ENCODE data around the gene MTR. TPM values are rescaled to one million over a fixed set of nuclear protein-coding genes. Genes with fewer than 3 reads are reported as not detected.

MTR gene
- total RNA-seq, 6 experiments from 2014 or later, result 9.4 to 15.4 (median 11.8) TPM

DNA sequence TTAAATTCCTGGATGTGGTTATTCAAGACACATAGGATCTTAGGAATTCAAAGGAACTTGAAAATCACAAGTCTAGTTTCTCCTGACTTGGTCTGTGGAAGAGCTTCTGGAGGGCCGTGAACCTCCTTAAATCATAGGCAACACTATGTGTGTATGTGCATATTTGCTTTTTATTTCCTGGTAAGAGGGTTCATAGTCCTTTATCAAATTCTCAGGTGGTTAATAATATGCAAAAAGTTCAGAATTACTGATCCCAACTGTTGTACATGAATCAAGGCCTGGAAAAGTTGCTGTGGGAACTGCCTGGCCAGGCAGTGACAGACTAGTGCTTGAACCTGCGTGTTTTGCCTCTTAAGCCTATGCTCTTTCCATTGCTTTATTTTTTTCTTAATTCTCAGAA, 12.9 kb downstream of the MTR start:
- no peak for DNase-seq
- peak in 3 of 4 donors; percentile 17 to 90 (median 48) for ATAC-seq
- H3K4me1 ChIP-seq, result peaks cover 0 to 20% (median 2%) of the 10 kb centered on the region in 4 donors
- H3K27ac ChIP-seq, result no peak overlapping the region
- peaks cover 0 to 30% (median 1%) of the 10 kb centered on the region in 4 donors for H3K36me3 ChIP-seq
- WGBS (ENCODE audit: insufficient coverage, low coverage, low lambda C conversion rate, missing lambda C conversion rate), result 75% methylated on average over 2 of the region's 2 CpGs
- H3K9me3 ChIP-seq, result no peaks in the 10 kb centered on the region
- H3K27me3 ChIP-seq, result no peaks in the 10 kb centered on the region
- intact Hi-C loops (cut with DNase I), result no loop called here
- TF ChIP-seq POLR2A (IDR thresholded peaks at IDR 0.05), result no peak
- TF ChIP-seq, protein P1, sequence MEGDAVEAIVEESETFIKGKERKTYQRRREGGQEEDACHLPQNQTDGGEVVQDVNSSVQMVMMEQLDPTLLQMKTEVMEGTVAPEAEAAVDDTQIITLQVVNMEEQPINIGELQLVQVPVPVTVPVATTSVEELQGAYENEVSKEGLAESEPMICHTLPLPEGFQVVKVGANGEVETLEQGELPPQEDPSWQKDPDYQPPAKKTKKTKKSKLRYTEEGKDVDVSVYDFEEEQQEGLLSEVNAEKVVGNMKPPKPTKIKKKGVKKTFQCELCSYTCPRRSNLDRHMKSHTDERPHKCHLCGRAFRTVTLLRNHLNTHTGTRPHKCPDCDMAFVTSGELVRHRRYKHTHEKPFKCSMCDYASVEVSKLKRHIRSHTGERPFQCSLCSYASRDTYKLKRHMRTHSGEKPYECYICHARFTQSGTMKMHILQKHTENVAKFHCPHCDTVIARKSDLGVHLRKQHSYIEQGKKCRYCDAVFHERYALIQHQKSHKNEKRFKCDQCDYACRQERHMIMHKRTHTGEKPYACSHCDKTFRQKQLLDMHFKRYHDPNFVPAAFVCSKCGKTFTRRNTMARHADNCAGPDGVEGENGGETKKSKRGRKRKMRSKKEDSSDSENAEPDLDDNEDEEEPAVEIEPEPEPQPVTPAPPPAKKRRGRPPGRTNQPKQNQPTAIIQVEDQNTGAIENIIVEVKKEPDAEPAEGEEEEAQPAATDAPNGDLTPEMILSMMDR (IDR thresholded peaks at IDR 0.05), result no peak
- H3K4me3 ChIP-seq, result no peak overlapping the region

DNA sequence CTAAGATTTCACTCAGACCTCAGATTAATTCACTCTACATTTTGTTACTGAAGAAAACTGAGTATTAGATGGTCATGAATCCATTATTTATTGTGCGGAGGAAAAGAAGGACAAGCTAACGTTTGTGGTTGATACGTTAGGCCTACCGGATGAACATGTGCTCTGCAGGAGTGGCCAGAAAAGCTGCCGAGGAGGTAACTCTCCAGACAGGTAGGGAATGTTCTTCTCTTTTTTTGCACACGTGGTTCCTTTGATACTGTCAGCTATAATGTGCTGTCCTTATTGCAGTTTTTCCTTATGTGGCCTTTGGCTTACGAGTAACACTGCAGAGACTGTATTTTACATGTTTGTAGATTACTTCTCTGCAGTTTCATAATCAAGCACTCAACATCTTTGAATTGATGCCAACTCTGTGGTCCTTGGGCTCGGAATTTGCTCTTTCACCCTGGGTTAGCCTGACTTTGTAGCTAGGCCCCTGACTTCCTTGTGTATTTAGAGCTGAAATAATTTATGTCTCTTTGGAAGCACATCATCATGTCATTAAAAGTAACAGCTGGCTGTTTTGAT, 13.6 kb downstream of the MTR start:
- peaks cover 0 to 20% (median 2%) of the 10 kb centered on the region in 4 donors for H3K4me1 ChIP-seq
- no peak for DNase-seq
- peak in 3 of 4 donors; percentile 57 to 77 (median 58) for ATAC-seq
- TF ChIP-seq, protein P1 (IDR thresholded peaks at IDR 0.05), result no peak
- no peak for TF ChIP-seq POLR2A (IDR thresholded peaks at IDR 0.05)
- no peak overlapping the region for H3K4me3 ChIP-seq
- H3K9me3 ChIP-seq, result no peaks in the 10 kb centered on the region
- WGBS (ENCODE audit: insufficient coverage, low coverage, low lambda C conversion rate, missing lambda C conversion rate), result 43% methylated on average over 8 of the region's 8 CpGs
- H3K36me3 ChIP-seq, result peaks cover 0 to 37% (median 1%) of the 10 kb centered on the region in 4 donors
- H3K27ac ChIP-seq, result no peak overlapping the region
- H3K27me3 ChIP-seq, result no peaks in the 10 kb centered on the region
- intact Hi-C loops (cut with DNase I), result no loop called here

DNA sequence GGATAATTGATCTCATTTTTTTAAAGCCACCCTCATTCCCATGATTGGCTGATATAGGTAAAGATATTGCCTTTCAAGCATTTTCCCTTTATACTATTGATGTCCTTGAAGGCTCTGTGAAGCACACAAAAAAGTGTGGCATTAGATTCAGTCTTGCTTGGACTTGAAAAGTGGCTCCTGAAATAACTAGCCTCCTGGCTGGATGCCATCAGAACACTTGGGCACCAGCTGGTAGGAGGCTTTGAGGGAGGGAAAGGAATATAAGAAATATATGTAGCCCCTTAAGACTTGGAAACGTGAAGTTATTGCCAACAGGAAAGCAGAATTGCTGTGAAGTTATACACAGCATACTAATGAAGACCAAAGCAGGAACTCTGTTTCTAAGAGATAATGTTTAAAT, 14.1 kb downstream of the MTR start:
- 58% methylated on average over 1 of the region's 1 CpG for WGBS (ENCODE audit: insufficient coverage, low coverage, low lambda C conversion rate, missing lambda C conversion rate)
- Histone ChIP-seq H3K4me3 (no peak overlapping the region), H3K27ac (no peak overlapping the region), H3K27me3 (no peaks in the 10 kb centered on the region), H3K36me3 (peaks cover 0 to 40% (median 1%) of the 10 kb centered on the region in 4 donors), H3K9me3 (no peaks in the 10 kb centered on the region), H3K4me1 (peaks cover 0 to 20% (median 2%) of the 10 kb centered on the region in 4 donors)
- DNase-seq (no peak), ATAC-seq (no peak)
- TF ChIP-seq, protein P1 (IDR thresholded peaks at IDR 0.05), result no peak
- no peak for TF ChIP-seq POLR2A (IDR thresholded peaks at IDR 0.05)
- intact Hi-C loops (cut with DNase I), result no loop called here

DNA sequence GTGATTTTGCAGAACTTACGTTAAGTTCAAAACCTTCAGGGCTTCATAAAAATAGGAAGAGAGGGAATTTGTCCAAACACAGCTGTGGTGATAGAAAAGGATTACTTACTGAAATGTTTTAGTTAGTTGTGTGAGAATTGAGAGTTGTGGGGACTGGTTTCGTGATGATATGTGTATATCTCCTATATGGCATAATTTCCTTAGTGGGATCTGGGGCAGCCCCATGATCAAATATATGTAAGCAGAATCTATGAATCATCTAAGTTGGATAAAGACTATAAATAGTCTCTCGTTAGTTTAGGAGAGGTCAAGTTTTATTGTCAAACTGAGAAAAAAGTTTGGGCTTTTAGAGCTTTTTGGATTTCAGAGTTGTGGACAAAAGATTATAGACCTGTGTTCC, 14.9 kb downstream of the MTR start:
- intact Hi-C loops (cut with DNase I), result no loop called here
- Histone ChIP-seq H3K9me3 (no peaks in the 10 kb centered on the region), H3K27ac (no peak overlapping the region), H3K27me3 (no peaks in the 10 kb centered on the region), H3K4me1 (peaks cover 0 to 20% (median 2%) of the 10 kb centered on the region in 4 donors), H3K4me3 (no peak overlapping the region), H3K36me3 (peaks cover 0 to 46% (median 1%) of the 10 kb centered on the region in 4 donors)
- TF ChIP-seq, protein P1 (IDR thresholded peaks at IDR 0.05), result no peak
- no peak for TF ChIP-seq POLR2A (IDR thresholded peaks at IDR 0.05)
- DNase-seq (no peak), ATAC-seq (no peak)
- WGBS (ENCODE audit: insufficient coverage, low coverage, low lambda C conversion rate, missing lambda C conversion rate), result 94% methylated on average over 3 of the region's 3 CpGs
